ENCODE results near the gene TTC7B. TPM values are rescaled to one million over a fixed set of nuclear protein-coding genes. Genes with fewer than 3 reads are reported as not detected.

Gene TTC7B
- total and polyA plus RNA-seq, 2 donors (not counting 1 experiment from before 2014, with no cell fraction given): 0.36 to 3.2 TPM

DNA sequence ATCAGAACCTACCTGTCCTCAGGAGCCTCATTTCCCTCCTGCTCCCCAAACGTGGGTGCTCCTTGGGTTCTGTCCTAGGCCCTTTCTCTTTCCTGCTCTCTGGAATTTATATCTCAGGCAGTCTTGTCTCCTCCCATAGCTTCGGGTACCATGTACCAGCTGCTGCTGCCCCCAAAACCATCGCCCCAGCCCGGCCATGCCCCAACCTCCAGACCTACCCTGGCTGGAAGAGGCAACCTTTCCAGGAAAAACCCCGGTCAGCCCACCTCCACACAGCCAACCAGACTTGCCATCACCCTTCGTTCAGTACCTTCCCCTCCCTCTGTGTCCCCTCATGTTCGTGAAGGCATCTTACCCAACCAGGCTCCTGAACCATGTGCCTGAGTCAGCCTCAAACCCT, 254.3 kb downstream of the TTC7B start:
- H3K27me3 ChIP-seq (replicated peaks in 1 of 4; ENCODE audit: control extremely low read depth in 1 of 4, control insufficient read depth in 3 of 4, insufficient read depth in 4 of 4, low read length in 3 of 4): no peaks in the 10 kb centered on the region
- 90% methylated on average over 7 of the region's 7 CpGs for WGBS (ENCODE audit: insufficient coverage)
- no peaks in the 10 kb centered on the region for H3K79me2 ChIP-seq (ENCODE audit: control insufficient read depth, insufficient read depth, low read length)
- Mint-ChIP-seq H3K4me1 (no peaks in the 10 kb centered on the region), H3K4me3 (no peak overlapping the region), H3K27me3 (no peaks in the 10 kb centered on the region), H3K9me3 (ENCODE audit: insufficient read depth) (no peaks in the 10 kb centered on the region), H3K27ac (no peak overlapping the region)
- no peaks in the 10 kb centered on the region for H3K36me3 ChIP-seq (replicated peaks in 1 of 2; ENCODE audit: control extremely low read depth in 1 of 2, control insufficient read depth in 1 of 2, extremely low read depth in 1 of 2, insufficient read depth in 2 of 2, low read length in 1 of 2)
- H3K4me3 ChIP-seq (ENCODE audit: control extremely low read depth in 1 of 5, extremely low read depth in 1 of 5, insufficient read depth in 1 of 5, low read depth in 2 of 5, low read length in 4 of 5): no peak overlapping the region
- H3K4me2 ChIP-seq (replicated peaks; ENCODE audit: low read depth, low read length, poor library complexity, severe bottlenecking): no peak overlapping the region
- intact Hi-C loops (cut with micrococcal nuclease): no loop called here
- CTCF ChIA-PET: no interaction called here
- no peak overlapping the region for H2AFZ ChIP-seq (ENCODE audit: insufficient read depth, low read depth, low read length, poor library complexity, severe bottlenecking)
- no peaks in the 10 kb centered on the region for H3K4me1 ChIP-seq (ENCODE audit: control insufficient read depth in 2 of 2, insufficient read depth in 2 of 2, low read length in 2 of 2)
- H3K27ac ChIP-seq (ENCODE audit: low read length in 2 of 2): no peak overlapping the region
- H4K20me1 ChIP-seq (ENCODE audit: control insufficient read depth, insufficient read depth, low read length, poor library complexity, severe bottlenecking): no peaks in the 10 kb centered on the region
- no peak for TF ChIP-seq EZH2 (IDR thresholded peaks at IDR 0.05; ENCODE audit: borderline replicate concordance, insufficient read depth, low read depth, low read length, poor library complexity, severe bottlenecking)
- TF ChIP-seq, protein P1, sequence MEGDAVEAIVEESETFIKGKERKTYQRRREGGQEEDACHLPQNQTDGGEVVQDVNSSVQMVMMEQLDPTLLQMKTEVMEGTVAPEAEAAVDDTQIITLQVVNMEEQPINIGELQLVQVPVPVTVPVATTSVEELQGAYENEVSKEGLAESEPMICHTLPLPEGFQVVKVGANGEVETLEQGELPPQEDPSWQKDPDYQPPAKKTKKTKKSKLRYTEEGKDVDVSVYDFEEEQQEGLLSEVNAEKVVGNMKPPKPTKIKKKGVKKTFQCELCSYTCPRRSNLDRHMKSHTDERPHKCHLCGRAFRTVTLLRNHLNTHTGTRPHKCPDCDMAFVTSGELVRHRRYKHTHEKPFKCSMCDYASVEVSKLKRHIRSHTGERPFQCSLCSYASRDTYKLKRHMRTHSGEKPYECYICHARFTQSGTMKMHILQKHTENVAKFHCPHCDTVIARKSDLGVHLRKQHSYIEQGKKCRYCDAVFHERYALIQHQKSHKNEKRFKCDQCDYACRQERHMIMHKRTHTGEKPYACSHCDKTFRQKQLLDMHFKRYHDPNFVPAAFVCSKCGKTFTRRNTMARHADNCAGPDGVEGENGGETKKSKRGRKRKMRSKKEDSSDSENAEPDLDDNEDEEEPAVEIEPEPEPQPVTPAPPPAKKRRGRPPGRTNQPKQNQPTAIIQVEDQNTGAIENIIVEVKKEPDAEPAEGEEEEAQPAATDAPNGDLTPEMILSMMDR (IDR thresholded peaks at IDR 0.05): no peak
- H3K9me3 ChIP-seq (ENCODE audit: control extremely low read depth in 1 of 3, control insufficient read depth in 2 of 3, insufficient read depth in 1 of 3, low read length in 2 of 3): peaks cover 0 to 3% (median 0%) of the 10 kb centered on the region in 3 donors
- POLR2A ChIA-PET: no interaction called here
- ATAC-seq (ENCODE audit: low read depth): no peak
- H3K9ac ChIP-seq (ENCODE audit: low read length): no peak overlapping the region
- DNase-seq: no peak

DNA sequence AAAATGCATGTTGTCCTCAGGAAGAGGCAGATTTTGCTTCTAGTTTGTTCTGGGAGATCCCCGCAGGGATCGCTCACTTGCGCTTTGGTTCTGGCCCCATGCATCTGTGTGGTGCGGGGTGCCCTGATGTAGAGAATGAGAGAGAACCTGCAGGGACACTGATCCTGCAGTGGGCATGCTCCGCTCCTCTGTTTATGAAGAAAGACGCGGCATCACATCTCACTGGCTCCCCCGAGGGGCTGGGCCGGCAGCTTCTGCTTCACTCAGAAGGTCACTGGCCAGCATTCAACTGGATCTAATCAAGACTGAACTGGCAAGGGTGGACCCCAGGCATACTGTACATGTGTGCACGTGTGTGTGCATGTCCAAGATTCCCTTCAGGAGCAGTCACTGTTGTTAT, 255.2 kb downstream of the TTC7B start:
- Histone ChIP-seq H3K9me3 (ENCODE audit: control extremely low read depth in 1 of 3, control insufficient read depth in 2 of 3, insufficient read depth in 1 of 3, low read length in 2 of 3) (peaks cover 0 to 3% (median 0%) of the 10 kb centered on the region in 3 donors), H3K4me3 (ENCODE audit: control extremely low read depth in 1 of 5, extremely low read depth in 1 of 5, insufficient read depth in 1 of 5, low read depth in 2 of 5, low read length in 4 of 5) (no peak overlapping the region), H3K79me2 (ENCODE audit: control insufficient read depth, insufficient read depth, low read length) (no peaks in the 10 kb centered on the region), H2AFZ (ENCODE audit: insufficient read depth, low read depth, low read length, poor library complexity, severe bottlenecking) (no peak overlapping the region), H3K27ac (ENCODE audit: low read length in 2 of 2) (no peak overlapping the region), H3K36me3 (replicated peaks in 1 of 2; ENCODE audit: control extremely low read depth in 1 of 2, control insufficient read depth in 1 of 2, extremely low read depth in 1 of 2, insufficient read depth in 2 of 2, low read length in 1 of 2) (no peaks in the 10 kb centered on the region), H3K9ac (ENCODE audit: low read length) (no peak overlapping the region), H3K4me2 (replicated peaks; ENCODE audit: low read depth, low read length, poor library complexity, severe bottlenecking) (no peak overlapping the region), H3K4me1 (ENCODE audit: control insufficient read depth in 2 of 2, insufficient read depth in 2 of 2, low read length in 2 of 2) (no peaks in the 10 kb centered on the region), H3K27me3 (replicated peaks in 1 of 4; ENCODE audit: control extremely low read depth in 1 of 4, control insufficient read depth in 3 of 4, insufficient read depth in 4 of 4, low read length in 3 of 4) (no peaks in the 10 kb centered on the region), H4K20me1 (ENCODE audit: control insufficient read depth, insufficient read depth, low read length, poor library complexity, severe bottlenecking) (no peaks in the 10 kb centered on the region)
- Mint-ChIP-seq H3K27ac (no peak overlapping the region), H3K27me3 (no peaks in the 10 kb centered on the region), H3K9me3 (ENCODE audit: insufficient read depth) (no peaks in the 10 kb centered on the region), H3K4me3 (no peak overlapping the region), H3K4me1 (no peaks in the 10 kb centered on the region)
- POLR2A ChIA-PET: no interaction called here
- TF ChIP-seq, protein P1 (IDR thresholded peaks at IDR 0.05): no peak
- TF ChIP-seq EZH2 (IDR thresholded peaks at IDR 0.05; ENCODE audit: borderline replicate concordance, insufficient read depth, low read depth, low read length, poor library complexity, severe bottlenecking): no peak
- no peak for DNase-seq
- 93% methylated on average over 10 of the region's 10 CpGs for WGBS (ENCODE audit: insufficient coverage)
- CTCF ChIA-PET: no interaction called here
- intact Hi-C loops (cut with micrococcal nuclease): no loop called here
- ATAC-seq (ENCODE audit: low read depth): no peak
